Measurements from ENCODE around the gene MLLT1. TPM values are rescaled to one million over a fixed set of nuclear protein-coding genes. Genes with fewer than 3 reads are reported as not detected.

Gene MLLT1
- total and polyA plus RNA-seq, 5 donors from 2014 or later = 0.45 to 35.6 (median 0.68) TPM

- H3K9me3 Mint-ChIP-seq = no peaks in the 10 kb centered on the region
- H3K27ac ChIP-seq (ENCODE audit: insufficient read depth, low read length, poor library complexity, severe bottlenecking) = no peak overlapping the region
- no peaks in the 10 kb centered on the region for H3K9me3 ChIP-seq (ENCODE audit: control insufficient read depth in 2 of 2, low read length in 2 of 2)
- H3K27me3 Mint-ChIP-seq = no peaks in the 10 kb centered on the region
- peaks cover 0 to 45% (median 5%) of the 10 kb centered on the region in 4 donors for H3K4me1 Mint-ChIP-seq
- no peaks in the 10 kb centered on the region for H3K27me3 ChIP-seq (ENCODE audit: control insufficient read depth, insufficient read depth, low read length)
- H3K4me3 Mint-ChIP-seq = no peak overlapping the region
- ATAC-seq (ENCODE audit: low read depth in 2 of 2) (no peak), DNase-seq (no peak)
- peaks cover 40% of the 10 kb centered on the region for H3K36me3 ChIP-seq (ENCODE audit: control insufficient read depth, insufficient read depth, low read length)
- no peaks in the 10 kb centered on the region for H3K4me1 ChIP-seq (ENCODE audit: control insufficient read depth, insufficient read depth, low read length, poor library complexity, severe bottlenecking)
- H3K4me3 ChIP-seq (ENCODE audit: low read depth, low read length) = no peak overlapping the region
- no peak overlapping the region for H3K27ac Mint-ChIP-seq
- peaks cover 14% of the 10 kb centered on the region for H3K36me3 Mint-ChIP-seq
Measured at GRCh38 chr19:6270076-6270745, 9.6 kb downstream of the MLLT1 start.

GRCh38 chr19:6269101-6269886 is 10.5 kb downstream of the MLLT1 start:
- Histone ChIP-seq H3K4me3 (ENCODE audit: low read depth, low read length) (no peak overlapping the region), H3K4me1 (ENCODE audit: control insufficient read depth, insufficient read depth, low read length, poor library complexity, severe bottlenecking) (no peaks in the 10 kb centered on the region), H3K27me3 (ENCODE audit: control insufficient read depth, insufficient read depth, low read length) (no peaks in the 10 kb centered on the region), H3K27ac (ENCODE audit: insufficient read depth, low read length, poor library complexity, severe bottlenecking) (no peak overlapping the region), H3K36me3 (ENCODE audit: control insufficient read depth, insufficient read depth, low read length) (peaks cover 40% of the 10 kb centered on the region), H3K9me3 (ENCODE audit: control insufficient read depth in 2 of 2, low read length in 2 of 2) (no peaks in the 10 kb centered on the region)
- H3K4me3 Mint-ChIP-seq = no peak overlapping the region
- peaks cover 14% of the 10 kb centered on the region for H3K36me3 Mint-ChIP-seq
- no peak for ATAC-seq (ENCODE audit: low read depth in 2 of 2)
- H3K4me1 Mint-ChIP-seq = peaks cover 0 to 39% (median 4%) of the 10 kb centered on the region in 4 donors
- H3K27me3 Mint-ChIP-seq = no peaks in the 10 kb centered on the region
- no peak overlapping the region for H3K27ac Mint-ChIP-seq
- H3K9me3 Mint-ChIP-seq = no peaks in the 10 kb centered on the region
- no peak for DNase-seq

- Histone ChIP-seq H3K4me3 (ENCODE audit: low read depth, low read length) (no peak overlapping the region), H3K9me3 (ENCODE audit: control insufficient read depth in 2 of 2, low read length in 2 of 2) (no peaks in the 10 kb centered on the region), H3K4me1 (ENCODE audit: control insufficient read depth, insufficient read depth, low read length, poor library complexity, severe bottlenecking) (no peaks in the 10 kb centered on the region), H3K27ac (ENCODE audit: insufficient read depth, low read length, poor library complexity, severe bottlenecking) (no peak overlapping the region), H3K36me3 (ENCODE audit: control insufficient read depth, insufficient read depth, low read length) (peaks cover 40% of the 10 kb centered on the region), H3K27me3 (ENCODE audit: control insufficient read depth, insufficient read depth, low read length) (no peaks in the 10 kb centered on the region)
- H3K4me3 Mint-ChIP-seq = no peak overlapping the region
- H3K9me3 Mint-ChIP-seq = peaks cover 0 to under 1% (median 0%) of the 10 kb centered on the region in 7 donors
- peaks cover 15% of the 10 kb centered on the region for H3K36me3 Mint-ChIP-seq
- ATAC-seq (ENCODE audit: low read depth in 2 of 2) = no peak
- peaks cover 0 to 32% (median 4%) of the 10 kb centered on the region in 4 donors for H3K4me1 Mint-ChIP-seq
- H3K27me3 Mint-ChIP-seq = no peaks in the 10 kb centered on the region
- peak overlapping the region in 2 of 3 donors; percentile 19 to 69 for H3K27ac Mint-ChIP-seq
- no peak for DNase-seq
Measured at GRCh38 chr19:6268382-6268771, 11.4 kb downstream of the MLLT1 start.

GRCh38 chr19:6267552-6268381 is 12.0 kb downstream of the MLLT1 start:
- peaks cover 0 to 26% (median 6%) of the 10 kb centered on the region in 4 donors for H3K4me1 Mint-ChIP-seq
- Histone ChIP-seq H3K9me3 (ENCODE audit: control insufficient read depth in 2 of 2, low read length in 2 of 2) (no peaks in the 10 kb centered on the region), H3K36me3 (ENCODE audit: control insufficient read depth, insufficient read depth, low read length) (peaks cover 40% of the 10 kb centered on the region), H3K4me1 (ENCODE audit: control insufficient read depth, insufficient read depth, low read length, poor library complexity, severe bottlenecking) (no peaks in the 10 kb centered on the region), H3K27me3 (ENCODE audit: control insufficient read depth, insufficient read depth, low read length) (no peaks in the 10 kb centered on the region), H3K4me3 (ENCODE audit: low read depth, low read length) (no peak overlapping the region), H3K27ac (ENCODE audit: insufficient read depth, low read length, poor library complexity, severe bottlenecking) (no peak overlapping the region)
- no peak for ATAC-seq (ENCODE audit: low read depth in 2 of 2)
- no peak for DNase-seq
- no peaks in the 10 kb centered on the region for H3K27me3 Mint-ChIP-seq
- peak overlapping the region in 2 of 3 donors; percentile 19 to 77 for H3K27ac Mint-ChIP-seq
- no peak overlapping the region for H3K4me3 Mint-ChIP-seq
- peaks cover 17% of the 10 kb centered on the region for H3K36me3 Mint-ChIP-seq
- H3K9me3 Mint-ChIP-seq = peaks cover 0 to 1% (median 0%) of the 10 kb centered on the region in 7 donors

GRCh38 chr19:6264803-6265202 is 15.0 kb downstream of the MLLT1 start:
- no peaks in the 10 kb centered on the region for H3K27me3 Mint-ChIP-seq
- Histone ChIP-seq H3K27ac (ENCODE audit: insufficient read depth, low read length, poor library complexity, severe bottlenecking) (no peak overlapping the region), H3K4me1 (ENCODE audit: control insufficient read depth, insufficient read depth, low read length, poor library complexity, severe bottlenecking) (no peaks in the 10 kb centered on the region), H3K36me3 (ENCODE audit: control insufficient read depth, insufficient read depth, low read length) (peaks cover 38% of the 10 kb centered on the region), H3K27me3 (ENCODE audit: control insufficient read depth, insufficient read depth, low read length) (no peaks in the 10 kb centered on the region), H3K9me3 (ENCODE audit: control insufficient read depth in 2 of 2, low read length in 2 of 2) (no peaks in the 10 kb centered on the region), H3K4me3 (ENCODE audit: low read depth, low read length) (no peak overlapping the region)
- H3K9me3 Mint-ChIP-seq = peaks cover 0 to 1% (median 0%) of the 10 kb centered on the region in 7 donors
- H3K27ac Mint-ChIP-seq = no peak overlapping the region
- ATAC-seq (ENCODE audit: low read depth in 2 of 2) (no peak), DNase-seq (no peak)
- H3K36me3 Mint-ChIP-seq = peaks cover 7% of the 10 kb centered on the region
- H3K4me3 Mint-ChIP-seq = no peak overlapping the region
- peaks cover 0 to 8% (median 4%) of the 10 kb centered on the region in 4 donors for H3K4me1 Mint-ChIP-seq

- Mint-ChIP-seq H3K27me3 (no peaks in the 10 kb centered on the region), H3K9me3 (peaks cover 0 to 1% (median 0%) of the 10 kb centered on the region in 7 donors), H3K36me3 (peaks cover 8% of the 10 kb centered on the region), H3K4me1 (peaks cover 0 to 11% (median 6%) of the 10 kb centered on the region in 4 donors), H3K27ac (no peak overlapping the region), H3K4me3 (no peak overlapping the region)
- H3K27me3 ChIP-seq (ENCODE audit: control insufficient read depth, insufficient read depth, low read length) = no peaks in the 10 kb centered on the region
- peaks cover 36% of the 10 kb centered on the region for H3K36me3 ChIP-seq (ENCODE audit: control insufficient read depth, insufficient read depth, low read length)
- H3K4me3 ChIP-seq (ENCODE audit: low read depth, low read length) = no peak overlapping the region
- ATAC-seq (ENCODE audit: low read depth in 2 of 2) (no peak), DNase-seq (no peak)
- H3K27ac ChIP-seq (ENCODE audit: insufficient read depth, low read length, poor library complexity, severe bottlenecking) = no peak overlapping the region
- no peaks in the 10 kb centered on the region for H3K9me3 ChIP-seq (ENCODE audit: control insufficient read depth in 2 of 2, low read length in 2 of 2)
- no peaks in the 10 kb centered on the region for H3K4me1 ChIP-seq (ENCODE audit: control insufficient read depth, insufficient read depth, low read length, poor library complexity, severe bottlenecking)
Measured at GRCh38 chr19:6263735-6264444, 15.9 kb downstream of the MLLT1 start.

- ATAC-seq (ENCODE audit: low read depth in 2 of 2) = no peak
- Histone ChIP-seq H3K27me3 (ENCODE audit: control insufficient read depth, insufficient read depth, low read length) (no peaks in the 10 kb centered on the region), H3K4me3 (ENCODE audit: low read depth, low read length) (no peak overlapping the region), H3K36me3 (ENCODE audit: control insufficient read depth, insufficient read depth, low read length) (peaks cover 33% of the 10 kb centered on the region), H3K9me3 (ENCODE audit: control insufficient read depth in 2 of 2, low read length in 2 of 2) (no peaks in the 10 kb centered on the region), H3K4me1 (ENCODE audit: control insufficient read depth, insufficient read depth, low read length, poor library complexity, severe bottlenecking) (no peaks in the 10 kb centered on the region), H3K27ac (ENCODE audit: insufficient read depth, low read length, poor library complexity, severe bottlenecking) (no peak overlapping the region)
- DNase-seq = no peak
- Mint-ChIP-seq H3K27ac (no peak overlapping the region), H3K9me3 (peaks cover 0 to 1% (median 0%) of the 10 kb centered on the region in 7 donors), H3K27me3 (no peaks in the 10 kb centered on the region), H3K4me1 (peaks cover 0 to 16% (median 8%) of the 10 kb centered on the region in 4 donors), H3K36me3 (peaks cover 12% of the 10 kb centered on the region), H3K4me3 (no peak overlapping the region)
Measured at GRCh38 chr19:6263306-6263705, 16.5 kb downstream of the MLLT1 start.
